Adrenal gland (tissue), 12 donors: ENCODE data around the gene COL1A1. TPM values are rescaled to one million over a fixed set of nuclear protein-coding genes. Genes with fewer than 3 reads are reported as not detected.

ENCODE experiments used
- DNase-seq, 7 donors: peaks; one replicate each; pipeline ENCODE4 v3.0.0-alpha.2; 2019 to 2020
- H3K27ac ChIP-seq, 5 donors: fragments of 200-600 bp; sonication (generic) in 4 of 5; 1 replicate in 3 of 5; 2 replicates in 2 of 5; pipeline versions ENCODE4 v1.5.1 to v1.8.0; 2016 to 2020; ENCODE audit warnings: mild to moderate bottlenecking in 1 of 5
- H3K27me3 ChIP-seq: fragments of 200-600 bp; 2 replicates; pipeline ENCODE4 v1.8.0; 2021
- H3K36me3 ChIP-seq, 2 donors: fragments of 200-600 bp; replicated peaks in 1 of 2; 1 replicate in 1 of 2; 2 replicates in 1 of 2; pipeline versions ENCODE4 v1.5.1 to v1.8.0; 2018 to 2022
- H3K4me1 ChIP-seq, 2 donors: fragments of 200-600 bp; replicated peaks in 1 of 2; 1 replicate in 1 of 2; 2 replicates in 1 of 2; pipeline versions ENCODE4 v1.5.1 to v1.8.0; 2018 to 2021
- H3K4me3 ChIP-seq, 4 donors: fragments of 200-600 bp; sonication (generic) in 3 of 4; one replicate each; pipeline ENCODE4 v1.5.1; 2016 to 2018
- H3K9me3 ChIP-seq, 3 donors: fragments of 200-600 bp; sonication (generic) in 1 of 3; replicated peaks in 1 of 3; 1 replicate in 2 of 3; 2 replicates in 1 of 3; pipeline versions ENCODE4 v1.5.1 to v1.8.0; 2016 to 2021
- POLR2A ChIP-seq, 2 donors: fragments of 450-650 bp; IDR thresholded peaks; one replicate each; pipeline ENCODE4 v1.6.1; 2017; ENCODE audit warnings: antibody characterized with exemption in 2 of 2, mild to moderate bottlenecking in 2 of 2, moderate library complexity in 1 of 2
- WGBS, 4 donors: extraction: QIAGEN DNeasy Blood & Tissue Kit in 2 of 4; methylation state at CpG; one replicate each; pipeline versions ENCODE4 v1.1.5 to v1.1.7; 2013 to 2017; 5-methylcytosine and 5-hydroxymethylcytosine counted together
- intact Hi-C, 2 donors: fragments of 100-400 bp; cut with DNase I; formaldehyde crosslinking; loops; one replicate each; pipeline versions ENCODE4 v1.14.1 to v1.15.0; 2022 to 2023
- polyA plus RNA-seq, 3 donors: library from polyadenylated mRNA; stranded (reverse); fragments of 200-250 nt in 2 of 3; fragments of 350-450 nt in 1 of 3; fragmentation: Illumina TruSeq in 1 of 3; extraction: RNeasy Lipid Tissue Mini Kit (QIAGEN cat#74804) in 1 of 3; gene quantifications; one replicate each; pipeline ENCODE4 v1.2.3, GENCODE V29; 2013 to 2014
- total RNA-seq, 9 donors: library from RNA; depleted of rRNA in 4 of 9; stranded (reverse); fragments of >200 nt in 4 of 9; fragments of 120-200 nt in 1 of 9; fragmentation: NEBNext Ultra II Directional in 1 of 9; extraction: Animal tissue kit (Norgen Biotek cat#: 25700) in 1 of 9; gene quantifications; one replicate each; pipeline versions ENCODE4 v1.1.0 to v1.2.4, GENCODE V29; 2013 to 2023
- TF ChIP-seq, protein P1 (sequence below), 6 experiments: fragments of 450-650 bp in 4 of 6; fragments of 200-600 bp in 2 of 6; sonication (generic) in 1 of 6; IDR thresholded peaks; 1 replicate in 5 of 6; 2 replicates in 1 of 6; pipeline versions ENCODE4 v1.5.1 to v1.8.0; 2016 to 2021; ENCODE audit warnings: antibody characterized with exemption in 6 of 6, mild to moderate bottlenecking in 2 of 6, moderate library complexity in 1 of 6
- donor health status: healthy with polysubstance abuse.
- donor health status: Bipolar disorder and iron deficiency.
- donor health status: DM: yes; HTN: yes; CAD: no.
- donor health status: DM: no; HTN: no; CAD: no.
- donor health status: DM: no; HTN: no; CAD: no.
- donor health status: DM: yes; HTN: yes; CAD: no.

COL1A1 gene
- total and polyA plus RNA-seq, 12 donors: 39.6 to 263 (median 87.2) TPM

DNA sequence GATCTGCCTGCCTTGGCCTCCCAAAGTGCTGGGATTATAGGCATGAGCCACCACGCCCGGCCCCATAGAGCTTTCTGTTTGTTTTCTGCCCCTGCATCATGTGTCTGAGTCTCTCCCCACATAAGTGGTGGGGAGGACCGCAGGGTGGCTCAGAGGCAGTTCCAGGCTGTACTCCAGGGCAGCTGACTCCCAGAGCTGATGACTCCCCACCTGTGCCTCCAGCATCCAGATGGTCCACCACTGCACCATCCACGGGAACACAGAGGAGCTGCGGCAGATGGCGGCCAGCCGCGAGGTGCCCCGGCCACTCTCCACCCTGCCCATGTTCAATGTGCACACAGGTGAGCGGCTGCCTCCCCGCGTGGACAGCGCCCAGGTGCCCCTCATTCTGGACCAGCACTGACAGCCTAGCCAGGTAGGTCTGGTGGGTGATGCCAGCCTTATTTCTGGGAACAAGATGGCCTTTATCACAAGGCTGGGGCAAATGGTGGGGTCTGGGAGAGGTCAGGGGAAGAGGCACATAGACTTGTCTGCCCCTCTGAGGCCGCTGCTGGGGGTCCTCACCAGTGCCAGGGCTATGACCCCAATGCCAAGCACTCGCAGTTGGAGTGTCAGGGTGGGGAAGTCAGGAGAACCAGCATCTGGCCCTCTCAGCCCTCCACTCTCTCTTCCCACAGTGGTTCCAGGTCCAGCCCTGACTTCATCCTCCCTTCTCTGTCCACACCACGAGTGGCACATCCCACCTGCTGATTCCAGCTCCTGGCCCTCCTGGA is 26.2 kb downstream of the COL1A1 start:
- H3K9me3 ChIP-seq: no peaks in the 10 kb centered on the region
- H3K4me1 ChIP-seq: peaks cover 12 to 15% of the 10 kb centered on the region in 2 donors
- H3K4me3 ChIP-seq: no peak overlapping the region
- no peaks in the 10 kb centered on the region for H3K36me3 ChIP-seq
- 85 to 93% (median 92%) methylated on average over 4 to 16 of the region's 16 CpGs for WGBS, 4 donors
- H3K27ac ChIP-seq: peak overlapping the region in 1 of 5 donors; percentile 52
- TF ChIP-seq, protein P1, sequence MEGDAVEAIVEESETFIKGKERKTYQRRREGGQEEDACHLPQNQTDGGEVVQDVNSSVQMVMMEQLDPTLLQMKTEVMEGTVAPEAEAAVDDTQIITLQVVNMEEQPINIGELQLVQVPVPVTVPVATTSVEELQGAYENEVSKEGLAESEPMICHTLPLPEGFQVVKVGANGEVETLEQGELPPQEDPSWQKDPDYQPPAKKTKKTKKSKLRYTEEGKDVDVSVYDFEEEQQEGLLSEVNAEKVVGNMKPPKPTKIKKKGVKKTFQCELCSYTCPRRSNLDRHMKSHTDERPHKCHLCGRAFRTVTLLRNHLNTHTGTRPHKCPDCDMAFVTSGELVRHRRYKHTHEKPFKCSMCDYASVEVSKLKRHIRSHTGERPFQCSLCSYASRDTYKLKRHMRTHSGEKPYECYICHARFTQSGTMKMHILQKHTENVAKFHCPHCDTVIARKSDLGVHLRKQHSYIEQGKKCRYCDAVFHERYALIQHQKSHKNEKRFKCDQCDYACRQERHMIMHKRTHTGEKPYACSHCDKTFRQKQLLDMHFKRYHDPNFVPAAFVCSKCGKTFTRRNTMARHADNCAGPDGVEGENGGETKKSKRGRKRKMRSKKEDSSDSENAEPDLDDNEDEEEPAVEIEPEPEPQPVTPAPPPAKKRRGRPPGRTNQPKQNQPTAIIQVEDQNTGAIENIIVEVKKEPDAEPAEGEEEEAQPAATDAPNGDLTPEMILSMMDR (IDR thresholded peaks at IDR 0.05): no peak
- TF ChIP-seq POLR2A (IDR thresholded peaks at IDR 0.05): no peak
- H3K27me3 ChIP-seq: no peaks in the 10 kb centered on the region
- intact Hi-C loops: no loop called here
- DNase-seq: no peak

DNA sequence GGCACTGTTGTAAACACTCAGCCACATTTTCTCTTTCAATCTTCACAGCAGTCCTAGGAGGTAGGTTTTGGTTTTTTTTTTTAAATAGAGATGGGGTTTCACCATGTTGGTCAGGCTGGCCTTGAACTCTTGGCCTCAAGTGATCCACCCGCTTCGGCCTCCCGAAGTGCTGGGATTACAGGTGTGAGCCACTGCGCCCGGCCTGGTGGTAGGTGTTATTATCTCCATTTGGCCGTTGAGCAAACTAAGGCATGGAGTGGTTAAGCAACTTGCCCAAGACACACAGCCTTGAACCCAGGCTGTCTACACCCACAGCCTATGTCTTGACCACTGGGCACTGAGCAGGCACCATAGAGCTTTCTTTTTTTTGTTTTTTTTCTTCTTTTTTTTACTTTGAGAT is 27.0 kb downstream of the COL1A1 start:
- no peaks in the 10 kb centered on the region for H3K27me3 ChIP-seq
- no peak overlapping the region for H3K27ac ChIP-seq
- H3K9me3 ChIP-seq: no peaks in the 10 kb centered on the region
- H3K4me1 ChIP-seq: peaks cover 12 to 15% of the 10 kb centered on the region in 2 donors
- intact Hi-C loops: no loop called here
- no peak overlapping the region for H3K4me3 ChIP-seq
- no peaks in the 10 kb centered on the region for H3K36me3 ChIP-seq
- DNase-seq: no peak
- 75 to 82% (median 78%) methylated on average over 6 of the region's 6 CpGs for WGBS, 4 donors
- no peak for TF ChIP-seq POLR2A (IDR thresholded peaks at IDR 0.05)
- TF ChIP-seq, protein P1 (IDR thresholded peaks at IDR 0.05): no peak

DNA sequence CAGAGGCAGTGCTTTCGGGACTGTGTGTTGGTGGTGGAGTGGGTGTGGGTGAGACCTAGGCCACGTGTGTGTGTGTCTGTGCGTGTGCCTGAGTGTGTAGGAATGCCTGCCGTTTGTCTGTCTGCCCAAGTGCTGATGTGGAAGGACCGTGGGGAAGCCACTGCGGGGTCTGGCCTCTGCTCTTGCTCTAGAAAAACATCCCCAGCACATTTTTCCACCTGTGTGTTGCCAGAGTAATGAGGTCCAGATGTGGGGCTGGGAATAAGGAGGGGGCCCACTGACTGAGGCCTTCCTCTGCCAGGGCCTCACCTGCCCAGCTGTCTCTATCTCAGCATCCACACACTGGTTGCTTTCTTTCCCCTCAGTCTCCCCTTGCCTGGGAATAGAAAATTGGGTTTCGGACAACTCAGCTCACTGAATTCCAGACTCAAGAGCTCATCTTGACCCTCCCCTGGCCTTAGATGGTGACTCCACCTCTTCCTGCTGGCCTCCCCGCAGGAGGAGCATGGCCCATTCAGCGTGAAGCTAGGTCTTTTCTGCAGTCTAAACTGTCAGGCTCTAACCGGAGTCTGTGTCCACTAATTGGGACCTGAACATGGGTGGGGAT is 28.0 kb downstream of the COL1A1 start:
- intact Hi-C loops: no loop called here
- Histone ChIP-seq H3K36me3 (no peaks in the 10 kb centered on the region), H3K4me1 (peaks cover 10 to 12% of the 10 kb centered on the region in 2 donors), H3K4me3 (no peak overlapping the region), H3K27me3 (no peaks in the 10 kb centered on the region), H3K9me3 (no peaks in the 10 kb centered on the region), H3K27ac (peak overlapping the region in 2 of 5 donors; percentile 54 to 77)
- no peak for TF ChIP-seq POLR2A (IDR thresholded peaks at IDR 0.05)
- TF ChIP-seq, protein P1 (IDR thresholded peaks at IDR 0.05): no peak
- no peak for DNase-seq
- 58 to 81% (median 72%) methylated on average over 9 to 10 of the region's 10 CpGs for WGBS, 4 donors

DNA sequence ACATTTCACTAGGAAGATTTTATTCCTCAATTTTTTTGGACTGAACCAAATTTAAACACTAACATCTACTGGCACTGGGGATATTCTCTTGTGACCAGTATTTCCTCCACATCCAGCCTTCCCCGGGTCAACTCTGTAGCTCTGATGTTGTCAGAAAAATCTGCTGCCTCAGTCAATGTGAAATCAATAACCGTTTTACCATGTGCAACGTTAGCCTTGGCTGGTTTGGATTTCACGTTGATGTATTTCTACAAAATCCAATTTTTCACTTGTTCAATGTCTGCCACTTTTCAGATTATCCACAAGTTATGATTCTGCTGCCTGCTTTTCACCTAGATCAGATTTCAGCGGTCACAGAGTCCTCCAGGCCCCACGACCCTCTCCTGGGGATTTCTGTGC is 28.5 kb downstream of the COL1A1 start:
- DNase-seq: no peak
- Histone ChIP-seq H3K27me3 (no peaks in the 10 kb centered on the region), H3K27ac (peak overlapping the region in 2 of 5 donors; percentile 54 to 77), H3K9me3 (no peaks in the 10 kb centered on the region), H3K36me3 (no peaks in the 10 kb centered on the region), H3K4me1 (peaks cover 5 to 7% of the 10 kb centered on the region in 2 donors), H3K4me3 (no peak overlapping the region)
- WGBS, 4 donors: 73 to 86% (median 80%) methylated on average over 6 of the region's 6 CpGs
- TF ChIP-seq, protein P1 (IDR thresholded peaks at IDR 0.05): no peak
- no peak for TF ChIP-seq POLR2A (IDR thresholded peaks at IDR 0.05)
- intact Hi-C loops: no loop called here
